SK-N-SH treated with all-trans-retinoic acid at 6 μM for 48 hours (cell line): ENCODE data around the gene SOS1.

Source experiments
- ATAC-seq: fragments of 200-7000 bp; cut with Tn5 transposase; 3 replicates; pipeline ENCODE4 v1.9.1; 2020; ENCODE audit warnings: mild to moderate bottlenecking, moderate library complexity
- ARNTL ChIP-seq: fragments of 450-650 bp; formaldehyde crosslinking; IDR thresholded peaks from 2 replicates; pipeline ENCODE4 v1.5.0; 2020; ENCODE audit warnings: low read depth, mild to moderate bottlenecking, moderate library complexity, borderline replicate concordance
- BACH2 ChIP-seq: fragments of 250-450 bp; sonication (Bioruptor Pico); IDR thresholded peaks from 2 replicates; pipeline ENCODE4 v1.9.0; 2021; ENCODE audit warnings: mild to moderate bottlenecking, borderline replicate concordance
- CSDC2 ChIP-seq: fragments of 250-450 bp; sonication (Bioruptor Pico); IDR thresholded peaks from 2 replicates; pipeline ENCODE4 v1.5.0; 2020; ENCODE audit warnings: mild to moderate bottlenecking, moderate library complexity
- ESRRG ChIP-seq: fragments of 250-450 bp; sonication (Bioruptor Pico); IDR thresholded peaks from 2 replicates; pipeline ENCODE4 v1.6.1; 2021; ENCODE audit warnings: mild to moderate bottlenecking
- GLIS3 ChIP-seq: fragments of 250-450 bp; sonication (Bioruptor Pico); IDR thresholded peaks from 2 replicates; pipeline ENCODE4 v1.5.0; 2020; ENCODE audit warnings: mild to moderate bottlenecking, moderate library complexity
- ISL1 ChIP-seq: fragments of 250-450 bp; sonication (Bioruptor Pico); IDR thresholded peaks from 2 replicates; pipeline ENCODE4 v2.1.2; 2022; ENCODE audit warnings: mild to moderate bottlenecking, moderate library complexity
- OSR1 ChIP-seq: fragments of 250-450 bp; sonication (Bioruptor Pico); IDR thresholded peaks from 2 replicates; pipeline ENCODE4 v1.8.0; 2022; ENCODE audit warnings: moderate library complexity, mild to moderate bottlenecking, inconsistent platforms
- PATZ1 ChIP-seq: fragments of 250-450 bp; sonication (Bioruptor Pico); IDR thresholded peaks from 2 replicates; pipeline ENCODE4 v1.8.0; 2020; ENCODE audit warnings: mild to moderate bottlenecking, moderate library complexity, borderline replicate concordance
- PPARA ChIP-seq: fragments of 250-450 bp; sonication (Bioruptor Pico); IDR thresholded peaks from 2 replicates; pipeline ENCODE4 v1.5.0; 2020; ENCODE audit warnings: mild to moderate bottlenecking, borderline replicate concordance
- RARB ChIP-seq: fragments of 250-450 bp; sonication (Bioruptor Pico); IDR thresholded peaks from 2 replicates; pipeline ENCODE4 v1.8.0; 2021; ENCODE audit warnings: mild to moderate bottlenecking, moderate library complexity
- SNAI2 ChIP-seq: fragments of 250-450 bp; sonication (Bioruptor Pico); IDR thresholded peaks from 2 replicates; pipeline ENCODE4 v1.5.0; 2020; ENCODE audit warnings: mild to moderate bottlenecking, moderate library complexity
- TCF4 ChIP-seq: fragments of 250-450 bp; sonication (Bioruptor Pico); IDR thresholded peaks from 2 replicates; pipeline ENCODE4 v1.8.0; 2021; ENCODE audit warnings: mild to moderate bottlenecking, moderate library complexity, borderline replicate concordance
- TOX ChIP-seq: fragments of 250-450 bp; sonication (Bioruptor Pico); IDR thresholded peaks from 2 replicates; pipeline ENCODE4 v1.8.0; 2021; ENCODE audit warnings: mild to moderate bottlenecking, moderate library complexity, borderline replicate concordance
- ZC3H10 ChIP-seq: fragments of 250-450 bp; sonication (Bioruptor Pico); IDR thresholded peaks from 2 replicates; pipeline ENCODE4 v1.5.1; 2021; ENCODE audit warnings: mild to moderate bottlenecking, moderate library complexity
- ZFP3 ChIP-seq: fragments of 250-450 bp; sonication (Bioruptor Pico); IDR thresholded peaks from 2 replicates; pipeline ENCODE4 v1.5.0; 2020; ENCODE audit warnings: mild to moderate bottlenecking, moderate library complexity
- ZFP30 ChIP-seq: fragments of 450-650 bp; formaldehyde crosslinking; IDR thresholded peaks from 2 replicates; pipeline ENCODE4 v1.5.0; 2022; ENCODE audit warnings: mild to moderate bottlenecking, moderate library complexity
- ZNF565 ChIP-seq: fragments of 450-650 bp; formaldehyde crosslinking; conservative IDR thresholded peaks from 2 replicates; pipeline ENCODE4 v1.5.0; 2020; ENCODE audit warnings: low read depth, mild to moderate bottlenecking, moderate library complexity
- ZNF70 ChIP-seq: fragments of 450-650 bp; formaldehyde crosslinking; IDR thresholded peaks from 2 replicates; pipeline ENCODE4 v1.5.0; 2020; ENCODE audit warnings: mild to moderate bottlenecking, moderate library complexity
- ZNF8 ChIP-seq: fragments of 450-650 bp; formaldehyde crosslinking; IDR thresholded peaks from 2 replicates; pipeline ENCODE4 v1.5.0; 2020; ENCODE audit warnings: mild to moderate bottlenecking, moderate library complexity
- TF ChIP-seq, protein P1 (sequence below): fragments of 250-450 bp; sonication (Bioruptor Pico); IDR thresholded peaks from 2 replicates; pipeline ENCODE4 v1.5.0; 2020; ENCODE audit warnings: mild to moderate bottlenecking, moderate library complexity
- TF ChIP-seq, protein P2 (sequence below): fragments of 250-450 bp; sonication (Bioruptor Pico); IDR thresholded peaks from 2 replicates; pipeline ENCODE4 v1.5.1; 2021; ENCODE audit warnings: mild to moderate bottlenecking, moderate library complexity
- TF ChIP-seq, protein P3 (sequence below): fragments of 250-450 bp; sonication (Bioruptor Pico); IDR thresholded peaks from 2 replicates; pipeline ENCODE4 v1.8.0; 2021; ENCODE audit warnings: low read depth, mild to moderate bottlenecking, moderate library complexity, borderline replicate concordance

SOS1 gene

GRCh38 chr2:39094717-39095363 lies 26.0 kb downstream of the SOS1 start:
- TF ChIP-seq ZNF8 (CRISPR knock-in tag) (no peak), ARNTL (no peak), TOX (CRISPR knock-in tag) (no peak), BACH2 (no peak), PPARA (CRISPR knock-in tag) (no peak), SNAI2 (CRISPR knock-in tag) (no peak), ZNF565 (CRISPR knock-in tag) (no peak), ESRRG (no peak), CSDC2 (no peak), ZNF70 (no peak)
- TF ChIP-seq, protein P1, sequence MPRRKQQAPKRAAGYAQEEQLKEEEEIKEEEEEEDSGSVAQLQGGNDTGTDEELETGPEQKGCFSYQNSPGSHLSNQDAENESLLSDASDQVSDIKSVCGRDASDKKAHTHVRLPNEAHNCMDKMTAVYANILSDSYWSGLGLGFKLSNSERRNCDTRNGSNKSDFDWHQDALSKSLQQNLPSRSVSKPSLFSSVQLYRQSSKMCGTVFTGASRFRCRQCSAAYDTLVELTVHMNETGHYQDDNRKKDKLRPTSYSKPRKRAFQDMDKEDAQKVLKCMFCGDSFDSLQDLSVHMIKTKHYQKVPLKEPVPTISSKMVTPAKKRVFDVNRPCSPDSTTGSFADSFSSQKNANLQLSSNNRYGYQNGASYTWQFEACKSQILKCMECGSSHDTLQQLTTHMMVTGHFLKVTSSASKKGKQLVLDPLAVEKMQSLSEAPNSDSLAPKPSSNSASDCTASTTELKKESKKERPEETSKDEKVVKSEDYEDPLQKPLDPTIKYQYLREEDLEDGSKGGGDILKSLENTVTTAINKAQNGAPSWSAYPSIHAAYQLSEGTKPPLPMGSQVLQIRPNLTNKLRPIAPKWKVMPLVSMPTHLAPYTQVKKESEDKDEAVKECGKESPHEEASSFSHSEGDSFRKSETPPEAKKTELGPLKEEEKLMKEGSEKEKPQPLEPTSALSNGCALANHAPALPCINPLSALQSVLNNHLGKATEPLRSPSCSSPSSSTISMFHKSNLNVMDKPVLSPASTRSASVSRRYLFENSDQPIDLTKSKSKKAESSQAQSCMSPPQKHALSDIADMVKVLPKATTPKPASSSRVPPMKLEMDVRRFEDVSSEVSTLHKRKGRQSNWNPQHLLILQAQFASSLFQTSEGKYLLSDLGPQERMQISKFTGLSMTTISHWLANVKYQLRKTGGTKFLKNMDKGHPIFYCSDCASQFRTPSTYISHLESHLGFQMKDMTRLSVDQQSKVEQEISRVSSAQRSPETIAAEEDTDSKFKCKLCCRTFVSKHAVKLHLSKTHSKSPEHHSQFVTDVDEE (CRISPR knock-in tag) = no peak
- ATAC-seq = no peak

DNA sequence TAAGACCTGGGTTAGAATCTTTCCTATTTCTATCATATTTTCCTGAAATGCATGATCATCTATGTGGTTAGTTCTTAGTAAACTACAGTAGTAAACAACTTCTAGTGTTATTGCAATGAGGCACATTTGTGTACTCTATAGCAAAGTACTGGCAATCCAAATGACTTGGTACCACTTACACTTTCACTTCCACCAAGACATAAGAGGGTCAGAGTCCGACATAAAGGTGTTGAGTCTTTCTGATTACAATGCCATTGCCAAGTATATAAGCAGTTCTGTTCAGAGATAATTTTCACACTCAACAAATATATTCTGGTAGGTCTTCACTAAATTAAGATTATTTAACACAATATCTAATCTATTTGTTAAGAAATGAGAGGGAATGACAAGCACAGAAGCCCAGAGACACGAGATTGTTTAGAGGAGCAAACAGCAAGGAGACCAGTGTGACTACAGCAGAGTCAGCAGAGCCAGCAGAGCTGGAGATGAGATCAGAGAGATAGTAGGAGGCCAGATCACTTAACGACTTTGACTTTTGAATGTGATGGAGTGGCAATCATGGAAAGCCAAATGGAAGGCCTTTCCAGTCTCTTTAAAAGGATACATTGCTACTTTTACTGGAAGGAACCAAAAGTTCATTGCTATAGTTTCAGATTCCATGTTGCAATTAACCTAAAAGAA lies 27.5 kb downstream of the SOS1 start:
- no peak for ATAC-seq
- TF ChIP-seq PPARA (CRISPR knock-in tag) (no peak), ZFP3 (no peak), TCF4 (0 out of 2 replicates have a peak, but pooled peaks have one; percentile 15), CSDC2 (no peak)

- no peak for TF ChIP-seq ZC3H10 (CRISPR knock-in tag)
- ATAC-seq = no peak
These were observed 29.3 kb downstream of the SOS1 start for GRCh38 chr2:39091543-39091942.

- TF ChIP-seq ZNF70 = no peak
- no peak for TF ChIP-seq ZFP30 (CRISPR knock-in tag)
- no peak for TF ChIP-seq ZC3H10 (CRISPR knock-in tag)
- TF ChIP-seq ZFP3 = no peak
- TF ChIP-seq, protein P1 (CRISPR knock-in tag) = no peak
- TF ChIP-seq PATZ1 (CRISPR knock-in tag) = no peak
- TF ChIP-seq ISL1 = no peak
- no peak for TF ChIP-seq ESRRG
- no peak for TF ChIP-seq RARB
- TF ChIP-seq, protein P2, sequence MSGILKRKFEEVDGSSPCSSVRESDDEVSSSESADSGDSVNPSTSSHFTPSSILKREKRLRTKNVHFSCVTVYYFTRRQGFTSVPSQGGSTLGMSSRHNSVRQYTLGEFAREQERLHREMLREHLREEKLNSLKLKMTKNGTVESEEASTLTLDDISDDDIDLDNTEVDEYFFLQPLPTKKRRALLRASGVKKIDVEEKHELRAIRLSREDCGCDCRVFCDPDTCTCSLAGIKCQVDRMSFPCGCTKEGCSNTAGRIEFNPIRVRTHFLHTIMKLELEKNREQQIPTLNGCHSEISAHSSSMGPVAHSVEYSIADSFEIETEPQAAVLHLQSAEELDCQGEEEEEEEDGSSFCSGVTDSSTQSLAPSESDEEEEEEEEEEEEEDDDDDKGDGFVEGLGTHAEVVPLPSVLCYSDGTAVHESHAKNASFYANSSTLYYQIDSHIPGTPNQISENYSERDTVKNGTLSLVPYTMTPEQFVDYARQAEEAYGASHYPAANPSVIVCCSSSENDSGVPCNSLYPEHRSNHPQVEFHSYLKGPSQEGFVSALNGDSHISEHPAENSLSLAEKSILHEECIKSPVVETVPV (CRISPR knock-in tag) = no peak
- TF ChIP-seq GLIS3 (CRISPR knock-in tag) = no peak
- no peak for TF ChIP-seq ZNF8 (CRISPR knock-in tag)
- TF ChIP-seq, protein P3, sequence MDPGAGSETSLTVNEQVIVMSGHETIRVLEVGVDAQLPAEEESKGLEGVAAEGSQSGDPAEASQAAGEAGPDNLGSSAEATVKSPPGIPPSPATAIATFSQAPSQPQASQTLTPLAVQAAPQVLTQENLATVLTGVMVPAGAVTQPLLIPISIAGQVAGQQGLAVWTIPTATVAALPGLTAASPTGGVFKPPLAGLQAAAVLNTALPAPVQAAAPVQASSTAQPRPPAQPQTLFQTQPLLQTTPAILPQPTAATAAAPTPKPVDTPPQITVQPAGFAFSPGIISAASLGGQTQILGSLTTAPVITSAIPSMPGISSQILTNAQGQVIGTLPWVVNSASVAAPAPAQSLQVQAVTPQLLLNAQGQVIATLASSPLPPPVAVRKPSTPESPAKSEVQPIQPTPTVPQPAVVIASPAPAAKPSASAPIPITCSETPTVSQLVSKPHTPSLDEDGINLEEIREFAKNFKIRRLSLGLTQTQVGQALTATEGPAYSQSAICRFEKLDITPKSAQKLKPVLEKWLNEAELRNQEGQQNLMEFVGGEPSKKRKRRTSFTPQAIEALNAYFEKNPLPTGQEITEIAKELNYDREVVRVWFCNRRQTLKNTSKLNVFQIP (CRISPR knock-in tag) = no peak
- no peak for TF ChIP-seq TCF4
- TF ChIP-seq PPARA (CRISPR knock-in tag) = no peak
- no peak for TF ChIP-seq TOX (CRISPR knock-in tag)
- no peak for TF ChIP-seq OSR1 (CRISPR knock-in tag)
- TF ChIP-seq, all 23 proteins: peak for 0
- ATAC-seq = no peak
These were observed 29.8 kb downstream of the SOS1 start for GRCh38 chr2:39091063-39091462.
